ENCODE measurements around the gene PCBP3.

Gene PCBP3

DNA sequence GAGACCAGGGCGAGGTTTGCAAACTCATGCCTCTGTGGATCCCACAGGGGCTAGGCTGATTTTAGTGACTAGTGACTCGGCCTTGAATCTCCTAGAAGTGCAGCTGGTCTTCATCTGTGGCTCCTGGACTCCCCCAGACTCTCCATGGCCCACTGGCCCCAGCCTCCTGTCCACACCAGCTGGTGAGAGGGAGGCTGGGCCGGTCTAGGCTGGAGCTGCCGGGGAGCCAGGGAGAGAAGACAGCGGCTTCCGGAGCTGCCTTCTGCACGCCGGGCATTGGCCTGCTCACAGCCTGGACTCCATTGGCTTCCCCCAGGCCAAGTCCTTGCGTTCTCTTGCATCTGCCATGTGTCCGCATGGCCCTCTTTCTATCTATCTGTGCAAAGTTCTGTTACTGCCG lies 285.9 kb downstream of the PCBP3 start:
- TF ChIP-seq, protein P1, sequence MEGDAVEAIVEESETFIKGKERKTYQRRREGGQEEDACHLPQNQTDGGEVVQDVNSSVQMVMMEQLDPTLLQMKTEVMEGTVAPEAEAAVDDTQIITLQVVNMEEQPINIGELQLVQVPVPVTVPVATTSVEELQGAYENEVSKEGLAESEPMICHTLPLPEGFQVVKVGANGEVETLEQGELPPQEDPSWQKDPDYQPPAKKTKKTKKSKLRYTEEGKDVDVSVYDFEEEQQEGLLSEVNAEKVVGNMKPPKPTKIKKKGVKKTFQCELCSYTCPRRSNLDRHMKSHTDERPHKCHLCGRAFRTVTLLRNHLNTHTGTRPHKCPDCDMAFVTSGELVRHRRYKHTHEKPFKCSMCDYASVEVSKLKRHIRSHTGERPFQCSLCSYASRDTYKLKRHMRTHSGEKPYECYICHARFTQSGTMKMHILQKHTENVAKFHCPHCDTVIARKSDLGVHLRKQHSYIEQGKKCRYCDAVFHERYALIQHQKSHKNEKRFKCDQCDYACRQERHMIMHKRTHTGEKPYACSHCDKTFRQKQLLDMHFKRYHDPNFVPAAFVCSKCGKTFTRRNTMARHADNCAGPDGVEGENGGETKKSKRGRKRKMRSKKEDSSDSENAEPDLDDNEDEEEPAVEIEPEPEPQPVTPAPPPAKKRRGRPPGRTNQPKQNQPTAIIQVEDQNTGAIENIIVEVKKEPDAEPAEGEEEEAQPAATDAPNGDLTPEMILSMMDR (IDR thresholded peaks at IDR 0.05; ENCODE audit: low read depth, low read length, missing control alignments), result no peak
- no peak overlapping the region for H3K4me3 ChIP-seq (replicated peaks; ENCODE audit: low read depth, low read length)
- DNase-seq (ENCODE audit: extremely low read depth, low read depth), result no peak

DNA sequence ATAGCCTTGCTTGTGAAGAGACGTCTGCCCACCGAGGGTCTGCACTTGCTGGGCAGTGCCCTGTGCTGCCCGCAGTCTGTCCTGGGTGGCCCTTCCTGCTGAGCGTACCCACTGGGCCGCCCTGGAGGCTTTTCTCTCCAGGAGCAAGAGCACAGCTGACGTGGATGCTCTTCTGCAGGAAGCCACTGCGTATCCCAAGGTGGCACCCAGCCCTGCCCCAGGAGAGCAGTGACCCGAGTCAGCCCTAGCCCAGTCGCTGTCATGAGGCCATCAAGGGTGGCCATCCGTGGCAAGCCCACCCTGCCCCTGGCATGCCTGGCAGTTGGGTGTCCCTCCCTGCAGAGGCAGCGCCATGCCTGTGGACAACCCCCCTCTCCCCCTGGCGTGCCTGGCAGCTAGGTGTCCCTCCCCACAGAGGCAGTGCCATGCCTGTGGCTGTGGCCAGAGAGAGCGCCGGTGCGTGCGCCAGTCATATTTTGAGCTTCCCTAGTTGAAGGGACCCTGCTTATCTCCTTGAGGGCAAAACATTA lies 286.8 kb downstream of the PCBP3 start:
- no peak for DNase-seq (ENCODE audit: extremely low read depth, low read depth)
- H3K4me3 ChIP-seq (replicated peaks; ENCODE audit: low read depth, low read length), result no peak overlapping the region
- TF ChIP-seq, protein P1 (IDR thresholded peaks at IDR 0.05; ENCODE audit: low read depth, low read length, missing control alignments), result no peak

DNA sequence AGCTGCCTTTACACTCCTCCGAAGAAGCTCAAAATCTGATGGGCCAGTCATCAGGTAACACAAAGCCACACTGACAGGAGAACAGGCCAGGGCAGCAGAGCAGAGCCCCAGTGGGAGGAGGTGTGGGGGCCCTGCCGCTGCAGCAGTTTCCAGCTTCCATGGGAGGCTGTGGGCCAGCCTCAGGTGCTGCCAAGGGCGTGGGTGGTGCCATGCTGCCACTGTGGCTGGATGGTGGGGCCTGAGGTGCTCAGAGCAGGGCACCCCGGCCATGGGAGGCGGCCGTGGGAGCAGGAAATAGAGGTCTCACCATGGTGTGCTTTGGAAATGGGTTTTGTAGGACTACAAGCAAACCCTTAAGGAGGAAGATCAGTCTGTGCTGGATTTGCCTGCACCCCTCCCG lies 287.3 kb downstream of the PCBP3 start:
- DNase-seq (ENCODE audit: extremely low read depth, low read depth), result no peak
- no peak overlapping the region for H3K4me3 ChIP-seq (replicated peaks; ENCODE audit: low read depth, low read length)
- TF ChIP-seq, protein P1 (IDR thresholded peaks at IDR 0.05; ENCODE audit: low read depth, low read length, missing control alignments), result no peak

DNA sequence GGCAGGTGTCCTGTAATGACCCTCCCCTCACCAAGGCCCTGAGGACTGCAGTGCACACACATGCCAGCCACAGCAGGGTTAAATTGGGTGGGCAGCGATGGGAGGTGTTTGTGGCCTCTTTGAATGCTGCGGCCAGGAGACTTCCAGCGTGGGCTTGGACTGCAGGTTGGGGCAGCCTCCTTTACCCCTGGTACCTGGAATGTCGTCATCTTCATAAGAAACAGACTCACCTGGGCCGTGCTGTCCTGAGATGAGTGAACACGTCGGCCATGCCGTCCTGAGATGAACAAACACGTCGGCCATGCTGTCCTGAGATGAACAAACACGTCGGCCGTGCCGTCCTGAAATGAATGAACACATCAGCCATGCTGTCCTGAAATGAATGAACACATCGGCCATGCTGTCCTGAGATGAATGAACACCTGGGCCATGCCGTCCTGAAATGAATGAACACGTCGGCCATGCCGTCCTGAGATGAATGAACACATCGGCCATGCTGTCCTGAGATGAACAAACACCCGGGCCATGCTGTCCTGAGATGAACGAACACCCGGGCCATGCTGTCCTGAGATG lies 288.0 kb downstream of the PCBP3 start:
- DNase-seq (ENCODE audit: extremely low read depth, low read depth), result no peak
- TF ChIP-seq, protein P1 (IDR thresholded peaks at IDR 0.05; ENCODE audit: low read depth, low read length, missing control alignments), result no peak
- H3K4me3 ChIP-seq (replicated peaks; ENCODE audit: low read depth, low read length), result no peak overlapping the region

DNA sequence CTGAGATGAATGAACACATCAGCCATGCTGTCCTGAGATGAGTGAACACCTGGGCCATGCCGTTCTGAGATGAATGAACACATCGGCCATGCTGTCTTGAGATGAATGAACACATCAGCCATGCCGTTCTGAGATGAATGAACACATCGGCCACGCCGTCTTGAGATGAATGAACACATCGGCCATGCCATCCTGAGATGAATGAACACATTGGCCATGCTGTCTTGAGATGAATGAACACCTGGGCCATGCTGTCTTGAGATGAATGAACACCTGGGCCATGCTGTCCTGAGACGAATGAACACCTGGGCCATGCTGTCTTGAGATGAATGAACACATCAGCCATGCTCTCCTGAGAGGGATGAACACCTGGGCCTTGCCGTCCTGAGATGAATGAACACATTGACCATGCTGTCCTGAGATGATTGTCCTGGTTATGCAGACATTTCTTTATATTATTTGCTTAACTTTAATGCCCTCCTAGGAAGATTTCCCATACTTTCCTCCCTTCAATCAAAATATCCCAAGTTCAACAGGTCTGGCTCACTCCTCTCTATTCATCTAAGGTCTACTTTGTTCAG lies 289.5 kb downstream of the PCBP3 start:
- no peak for DNase-seq (ENCODE audit: extremely low read depth, low read depth)
- TF ChIP-seq, protein P1 (IDR thresholded peaks at IDR 0.05; ENCODE audit: low read depth, low read length, missing control alignments), result no peak
- no peak overlapping the region for H3K4me3 ChIP-seq (replicated peaks; ENCODE audit: low read depth, low read length)

DNA sequence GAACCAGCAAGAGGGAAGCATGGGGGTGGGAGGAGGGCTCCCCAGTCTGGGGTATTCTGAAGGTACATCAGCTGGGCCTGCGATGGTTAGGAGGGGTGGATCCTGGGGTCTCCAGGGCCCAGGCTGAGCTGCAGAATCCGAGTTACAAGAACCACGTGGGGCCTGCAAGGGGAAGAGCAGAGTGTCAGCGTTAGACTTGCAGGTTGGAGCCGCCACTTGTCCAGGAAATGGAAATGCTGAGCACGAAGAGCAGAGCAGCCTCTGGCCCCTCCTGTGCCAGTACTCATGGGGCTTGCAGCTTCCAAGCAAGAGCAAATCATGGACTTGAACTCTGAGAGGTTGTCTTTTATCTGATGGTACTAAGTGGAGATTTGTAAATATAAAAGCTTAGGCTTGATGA lies 290.6 kb downstream of the PCBP3 start:
- DNase-seq (ENCODE audit: extremely low read depth, low read depth), result no peak
- no peak overlapping the region for H3K4me3 ChIP-seq (replicated peaks; ENCODE audit: low read depth, low read length)
- TF ChIP-seq, protein P1 (IDR thresholded peaks at IDR 0.05; ENCODE audit: low read depth, low read length, missing control alignments), result no peak

Data from HFF-Myc (cell line).